Measurements from ENCODE around the gene GANC. TPM values are rescaled to one million over a fixed set of nuclear protein-coding genes. Genes with fewer than 3 reads are reported as not detected.

GANC gene
- total and polyA plus RNA-seq, 9 of the 15 experiments (the other 6 are each of a cell fraction or from before 2014, with no cell fraction given), result 10.9 to 19.0 (median 14.5) TPM

DNA sequence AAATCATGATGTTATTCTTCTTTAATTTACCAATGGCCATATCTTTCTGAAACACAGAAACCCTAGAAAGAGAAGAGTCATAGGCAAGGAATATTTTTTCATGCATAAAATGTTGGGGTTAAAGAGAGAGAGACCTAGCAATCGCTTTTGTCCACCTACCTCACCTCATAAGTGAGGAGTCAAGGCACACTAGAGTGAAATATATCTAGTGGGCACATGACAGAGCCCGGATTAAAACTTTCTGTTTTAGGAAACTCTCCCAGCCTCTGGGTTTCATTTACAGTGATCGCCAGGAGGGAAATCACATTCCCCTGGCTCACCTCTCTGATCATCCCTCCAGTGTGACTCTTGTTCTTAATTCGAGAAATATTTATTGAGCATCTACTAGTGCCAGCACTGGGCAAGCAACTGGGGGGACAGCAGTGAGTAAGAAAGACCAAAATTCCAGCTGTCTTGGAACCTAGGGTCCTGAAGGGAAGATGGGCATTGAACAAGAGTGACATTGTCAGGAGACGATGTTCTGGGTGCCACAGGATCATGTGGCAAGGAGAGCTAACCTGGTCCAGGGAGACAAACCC is 87.6 kb downstream of the GANC start:
- Histone ChIP-seq H3K9me3 (replicated peaks; ENCODE audit: control insufficient read depth, insufficient read depth, low read depth, low read length) (no peaks in the 10 kb centered on the region), H3K36me3 (ENCODE audit: control insufficient read depth, insufficient read depth, low read length) (no peaks in the 10 kb centered on the region), H3K4me3 (no peak overlapping the region), H2AFZ (ENCODE audit: low read depth, low read length) (no peak overlapping the region), H3K4me1 (replicated peaks in 1 of 2; ENCODE audit: control insufficient read depth in 2 of 2, insufficient read depth in 2 of 2, low read length in 2 of 2) (no peaks in the 10 kb centered on the region; a peak in 1 of 5 replicates), H3K27ac (ENCODE audit: extremely low read depth, low read depth, low read length) (no peak overlapping the region), H3K27me3 (ENCODE audit: control insufficient read depth in 2 of 2, insufficient read depth in 2 of 2, low read length in 2 of 2) (peaks cover 0 to 12% of the 10 kb centered on the region in 2 experiments; a peak in 1 of 5 replicates), H3K79me2 (ENCODE audit: control insufficient read depth, insufficient read depth, low read length) (no peaks in the 10 kb centered on the region), H3K9ac (ENCODE audit: insufficient read depth in 1 of 2, low read depth in 2 of 2, low read length in 2 of 2) (no peak overlapping the region), H3K9me1 (ENCODE audit: control insufficient read depth, insufficient read depth, low read length) (no peaks in the 10 kb centered on the region), H4K20me1 (replicated peaks; ENCODE audit: control insufficient read depth, insufficient read depth, low read length) (no peaks in the 10 kb centered on the region), H3K4me2 (ENCODE audit: insufficient read depth, low read length) (no peak overlapping the region)
- CTCF ChIA-PET (ENCODE audit: low intra/inter-chr PET ratio), result no interaction called here
- intact Hi-C loops (cut with micrococcal nuclease), result no loop called here
- ATAC-seq (no peak), DNase-seq (ENCODE audit: extremely low read depth in 1 of 4, low spot score in 3 of 4) (no peak), FAIRE-seq (no peak)
- no peak for TF ChIP-seq SRSF7 (optimal IDR thresholded peaks at IDR 0.05; ENCODE audit: low read depth, low read length)
- TF ChIP-seq, protein P1, sequence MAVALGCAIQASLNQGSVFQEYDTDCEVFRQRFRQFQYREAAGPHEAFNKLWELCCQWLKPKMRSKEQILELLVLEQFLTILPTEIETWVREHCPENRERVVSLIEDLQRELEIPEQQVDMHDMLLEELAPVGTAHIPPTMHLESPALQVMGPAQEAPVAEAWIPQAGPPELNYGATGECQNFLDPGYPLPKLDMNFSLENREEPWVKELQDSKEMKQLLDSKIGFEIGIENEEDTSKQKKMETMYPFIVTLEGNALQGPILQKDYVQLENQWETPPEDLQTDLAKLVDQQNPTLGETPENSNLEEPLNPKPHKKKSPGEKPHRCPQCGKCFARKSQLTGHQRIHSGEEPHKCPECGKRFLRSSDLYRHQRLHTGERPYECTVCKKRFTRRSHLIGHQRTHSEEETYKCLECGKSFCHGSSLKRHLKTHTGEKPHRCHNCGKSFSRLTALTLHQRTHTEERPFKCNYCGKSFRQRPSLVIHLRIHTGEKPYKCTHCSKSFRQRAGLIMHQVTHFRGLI (CRISPR knock-in tag; IDR thresholded peaks at IDR 0.05), result no peak
- no peak for TF ChIP-seq HNRNPLL (IDR thresholded peaks at IDR 0.05; ENCODE audit: low read depth, low read length, poor library complexity, severe bottlenecking)
- TF ChIP-seq BRCA1 (IDR thresholded peaks at IDR 0.05), result no peak
- no peak for TF ChIP-seq BRCA1 (CRISPR knock-in tag; IDR thresholded peaks at IDR 0.05)
- TF ChIP-seq, protein P2, sequence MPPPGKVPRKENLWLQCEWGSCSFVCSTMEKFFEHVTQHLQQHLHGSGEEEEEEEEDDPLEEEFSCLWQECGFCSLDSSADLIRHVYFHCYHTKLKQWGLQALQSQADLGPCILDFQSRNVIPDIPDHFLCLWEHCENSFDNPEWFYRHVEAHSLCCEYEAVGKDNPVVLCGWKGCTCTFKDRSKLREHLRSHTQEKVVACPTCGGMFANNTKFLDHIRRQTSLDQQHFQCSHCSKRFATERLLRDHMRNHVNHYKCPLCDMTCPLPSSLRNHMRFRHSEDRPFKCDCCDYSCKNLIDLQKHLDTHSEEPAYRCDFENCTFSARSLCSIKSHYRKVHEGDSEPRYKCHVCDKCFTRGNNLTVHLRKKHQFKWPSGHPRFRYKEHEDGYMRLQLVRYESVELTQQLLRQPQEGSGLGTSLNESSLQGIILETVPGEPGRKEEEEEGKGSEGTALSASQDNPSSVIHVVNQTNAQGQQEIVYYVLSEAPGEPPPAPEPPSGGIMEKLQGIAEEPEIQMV (tag; conservative IDR thresholded peaks at IDR 0.05; ENCODE audit: low read depth), result no peak
- TF ChIP-seq, protein P3, sequence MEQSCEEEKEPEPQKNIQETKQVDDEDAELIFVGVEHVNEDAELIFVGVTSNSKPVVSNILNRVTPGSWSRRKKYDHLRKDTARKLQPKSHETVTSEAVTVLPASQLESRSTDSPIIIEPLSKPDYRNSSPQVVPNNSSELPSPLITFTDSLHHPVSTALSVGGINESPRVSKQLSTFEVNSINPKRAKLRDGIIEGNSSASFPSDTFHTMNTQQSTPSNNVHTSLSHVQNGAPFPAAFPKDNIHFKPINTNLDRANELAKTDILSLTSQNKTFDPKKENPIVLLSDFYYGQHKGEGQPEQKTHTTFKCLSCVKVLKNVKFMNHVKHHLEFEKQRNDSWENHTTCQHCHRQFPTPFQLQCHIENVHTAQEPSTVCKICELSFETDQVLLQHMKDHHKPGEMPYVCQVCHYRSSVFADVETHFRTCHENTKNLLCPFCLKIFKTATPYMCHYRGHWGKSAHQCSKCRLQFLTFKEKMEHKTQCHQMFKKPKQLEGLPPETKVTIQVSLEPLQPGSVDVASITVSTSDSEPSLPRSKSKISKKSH (CRISPR knock-in tag; IDR thresholded peaks at IDR 0.05), result no peak
- no peak for TF ChIP-seq XRCC3 (IDR thresholded peaks at IDR 0.05)
- no TSS peak for BruUV-seq (replicated peaks)
- in situ Hi-C loops (cut with MboI), result no loop called here
- 16% methylated on average over 5 of the region's 5 CpGs for WGBS (ENCODE audit: insufficient coverage, low coverage, missing lambda C conversion rate)
- POLR2A ChIA-PET, result interaction anchor here (2.3 kb wide), 1 partner anchor 7 kb away, joined by 9 read pairs; no protein-coding TSS in a partner anchor
